HG02588 (cell line): ENCODE data around the gene DLX6.

ENCODE experiments used
- ATAC-seq: cut with Tn5 transposase; IDR thresholded peaks from one replicate; pipeline ENCODE4 v1.9.1; 2021; ENCODE audit warnings: mild to moderate bottlenecking, moderate library complexity; ENCODE audit not compliant: unreplicated experiment

DLX6 gene

GRCh38 chr7:97009753-97010732 lies 4.7 kb downstream of the DLX6 start:
- ATAC-seq, result no peak

- no peak for ATAC-seq
Observed at GRCh38 chr7:97011104-97011503, 5.8 kb downstream of the DLX6 start.

GRCh38 chr7:97011536-97012364 lies 6.4 kb downstream of the DLX6 start:
- no peak for ATAC-seq

- no peak for ATAC-seq
Observed at GRCh38 chr7:97012365-97013133, 7.2 kb downstream of the DLX6 start.

GRCh38 chr7:97013134-97013844 lies 7.9 kb downstream of the DLX6 start:
- no peak for ATAC-seq

- no peak for ATAC-seq
Observed at GRCh38 chr7:97013845-97014134, 8.4 kb downstream of the DLX6 start.

GRCh38 chr7:97014145-97014750 lies 8.9 kb downstream of the DLX6 start:
- no peak for ATAC-seq

GRCh38 chr7:97015279-97015678 lies 9.9 kb downstream of the DLX6 start:
- no peak for ATAC-seq

- ATAC-seq, result no peak
Observed at GRCh38 chr7:97015756-97016380, 10.5 kb downstream of the DLX6 start.

- ATAC-seq, result no peak
Observed at GRCh38 chr7:97016381-97017191, 11.2 kb downstream of the DLX6 start.

- no peak for ATAC-seq
Observed at GRCh38 chr7:97017192-97018125, 12.1 kb downstream of the DLX6 start.

- no peak for ATAC-seq
Observed at GRCh38 chr7:97018126-97018601, 12.8 kb downstream of the DLX6 start.

- ATAC-seq, result no peak
Observed at GRCh38 chr7:97018791-97019531, 13.6 kb downstream of the DLX6 start.

GRCh38 chr7:97019710-97020225 lies 14.4 kb downstream of the DLX6 start:
- ATAC-seq, result no peak

- ATAC-seq, result no peak
Observed at GRCh38 chr7:97020601-97020995, 15.2 kb downstream of the DLX6 start.

GRCh38 chr7:97020996-97021746 lies 15.8 kb downstream of the DLX6 start:
- ATAC-seq, result no peak
